SH-SY5Y (cell line): Measurements from ENCODE around the gene PSME2.

Experiments
- GATA2 ChIP-seq: IDR thresholded peaks from 2 replicates; pipeline ENCODE4 v1.6.1; 2011; ENCODE audit warnings: mild to moderate bottlenecking, low read depth, low read length
- GATA3 ChIP-seq: IDR thresholded peaks from 2 replicates; pipeline ENCODE4 v1.6.1; 2011; ENCODE audit warnings: low read depth, mild to moderate bottlenecking, low read length, moderate library complexity

- TF ChIP-seq GATA3 (no peak), GATA2 (no peak)
Observed at GRCh38 chr14:24136684-24137528, 9.5 kb downstream of the PSME2 start.
